ENCODE measurements around the gene JTB.
"Not testable (repeated sequence)": the region's sequence is repeated elsewhere in the genome, so short reads cannot be mapped to it uniquely, and the experiment has no call there.

Gene JTB

DNA sequence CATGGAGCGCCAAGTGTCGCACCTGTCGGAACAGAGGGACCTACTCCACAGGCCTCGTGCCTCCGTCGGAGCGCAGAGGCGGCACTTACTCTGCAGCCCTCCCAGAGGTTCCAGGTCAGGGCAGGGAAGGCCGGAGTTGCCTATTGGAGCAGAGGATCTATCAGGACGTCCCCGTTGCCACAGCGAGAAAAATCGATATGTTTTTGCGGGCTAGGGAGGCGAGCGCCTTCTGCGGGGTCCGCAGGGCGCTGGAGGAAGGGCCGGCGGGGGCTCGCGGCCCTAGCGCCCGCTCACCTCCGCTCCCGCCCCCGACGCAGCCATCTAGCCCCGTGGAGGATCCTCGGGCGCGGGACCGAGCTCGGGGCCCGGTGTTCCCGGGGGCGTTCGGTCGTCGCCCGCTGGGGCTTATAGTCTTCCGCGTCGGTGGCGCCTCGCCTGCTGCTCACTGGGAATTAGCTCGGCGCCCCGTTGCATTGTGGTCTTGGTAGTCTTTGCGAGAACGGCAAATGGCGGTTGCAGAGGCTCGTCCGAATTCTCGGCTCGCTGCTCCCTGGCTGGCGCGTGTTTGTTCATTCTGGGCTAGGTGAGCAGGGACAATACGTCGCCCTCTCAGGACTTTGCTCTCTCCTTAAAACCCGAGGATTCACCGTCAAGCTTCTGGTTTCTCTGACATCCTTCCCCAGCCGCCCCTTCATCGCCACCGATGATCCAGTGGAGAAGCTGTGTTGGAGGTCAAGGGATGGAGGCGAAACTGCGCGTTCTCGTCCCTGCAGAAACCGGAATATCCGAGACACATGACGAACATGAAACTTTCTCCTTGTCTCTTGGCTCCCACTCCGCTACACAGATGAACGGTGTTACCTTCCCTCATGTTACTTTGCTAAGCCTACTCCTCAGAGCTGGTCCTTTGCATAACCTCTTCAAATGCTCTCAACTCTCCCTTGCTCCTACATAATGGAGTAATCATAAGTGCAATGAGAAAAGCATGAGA, at the start of gene JTB:
TSS of gene JTB (minus strand) at position 425 of the 991 bp plus-strand sequence. CDS start at position 3, 422 bp downstream.
- peak; percentile 83 to 84 for DNase-seq

DNA sequence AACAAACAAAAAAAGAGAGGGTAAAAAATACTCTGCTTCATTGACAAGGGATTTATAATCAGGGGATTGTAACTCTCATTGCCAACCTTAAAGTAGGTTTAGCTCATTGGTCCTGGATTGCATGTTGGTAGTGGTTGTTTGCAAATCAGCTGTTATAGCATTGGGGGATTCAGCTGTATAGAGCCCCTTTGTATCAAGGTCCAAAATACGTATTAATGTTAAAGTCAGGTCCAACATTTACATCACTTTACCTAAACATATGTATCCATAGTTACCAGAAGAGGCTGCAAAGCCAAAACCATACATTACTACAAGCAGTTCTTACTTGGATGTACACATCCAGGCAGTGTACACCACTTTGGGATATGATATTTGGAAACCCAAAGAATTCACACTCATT, 42.5 kb upstream of the JTB start:
- DNase-seq = no peak

- no peak for DNase-seq
These were observed 41.8 kb upstream of the JTB start for GRCh38 chr1:154019269-154019668.

DNA sequence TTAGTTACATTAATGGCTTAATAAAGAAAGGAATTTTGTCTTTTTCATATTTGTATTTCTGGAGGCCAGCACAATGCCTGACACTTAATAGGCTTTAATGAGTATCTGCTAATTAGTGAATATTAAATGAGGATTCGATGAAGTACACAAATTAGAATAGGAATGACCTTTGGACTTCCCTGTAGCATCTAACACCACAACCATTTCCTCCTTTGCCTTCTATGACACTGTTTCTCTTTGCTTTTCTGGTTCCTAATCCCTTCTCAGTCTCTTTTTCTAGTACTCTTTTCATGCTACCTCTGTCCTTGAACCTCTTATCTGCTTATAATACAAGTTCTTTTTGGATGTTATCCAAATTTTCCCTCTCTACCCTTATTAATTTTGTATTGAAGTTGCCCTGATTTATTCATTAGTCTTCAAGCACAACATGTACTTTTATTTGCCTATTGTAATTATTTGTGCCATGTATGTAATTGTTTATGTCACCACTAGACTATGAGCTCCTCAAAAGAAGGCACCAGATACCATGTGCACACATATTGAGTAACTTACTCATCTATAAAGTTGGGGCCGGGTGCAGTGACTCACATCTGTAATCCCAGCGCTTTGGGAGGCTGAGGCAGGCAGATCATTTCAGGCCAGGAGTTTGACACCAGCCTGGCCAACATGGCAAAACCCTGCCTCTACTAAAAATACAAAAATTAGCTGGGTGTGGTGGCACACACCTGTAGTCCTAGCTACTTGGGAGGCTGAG, 36.9 kb upstream of the JTB start:
- no peak for DNase-seq

GRCh38 chr1:154012543-154012942, 35.1 kb upstream of the JTB start:
- DNase-seq = not testable (repeated sequence)

DNA sequence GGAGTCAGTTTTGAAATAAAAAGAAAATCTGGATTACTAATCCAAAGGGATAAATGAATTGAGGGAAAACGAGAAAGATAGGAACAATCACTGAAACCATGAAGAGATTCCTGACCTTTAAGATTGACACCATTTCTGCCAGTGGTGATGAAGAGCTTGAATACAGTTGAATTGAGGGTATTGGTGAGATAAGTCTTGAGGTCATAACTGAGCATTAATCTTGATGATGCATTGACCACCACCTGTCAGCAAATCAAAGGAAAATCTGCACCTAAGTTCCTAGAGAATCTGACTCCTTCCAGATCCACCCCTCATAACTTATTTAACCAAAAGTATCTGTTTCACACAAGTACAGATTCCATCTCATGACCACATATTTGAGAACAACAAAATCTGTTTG, 34.7 kb upstream of the JTB start:
- no peak for DNase-seq

DNA sequence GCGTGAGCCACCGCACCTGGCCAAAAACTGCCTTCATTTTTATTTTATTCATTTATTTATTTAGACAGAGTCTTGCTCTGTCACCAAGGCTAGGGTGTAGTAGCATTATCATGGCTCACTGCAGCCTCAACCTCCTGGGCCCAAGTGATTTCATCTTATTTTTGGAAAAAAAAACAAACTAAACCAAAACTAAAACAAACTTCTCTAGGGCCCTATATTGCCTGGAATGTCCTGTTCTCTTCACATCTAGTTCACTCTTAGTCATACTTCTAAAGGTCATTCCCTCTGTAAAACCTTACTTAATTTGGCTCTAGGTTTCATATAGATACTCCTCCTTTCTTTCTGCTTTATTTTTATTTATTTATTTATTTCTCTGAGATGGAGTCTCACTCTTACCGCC, 28.7 kb upstream of the JTB start:
- DNase-seq = no peak

GRCh38 chr1:154000420-154000819, 22.9 kb upstream of the JTB start:
- no peak for DNase-seq

DNA sequence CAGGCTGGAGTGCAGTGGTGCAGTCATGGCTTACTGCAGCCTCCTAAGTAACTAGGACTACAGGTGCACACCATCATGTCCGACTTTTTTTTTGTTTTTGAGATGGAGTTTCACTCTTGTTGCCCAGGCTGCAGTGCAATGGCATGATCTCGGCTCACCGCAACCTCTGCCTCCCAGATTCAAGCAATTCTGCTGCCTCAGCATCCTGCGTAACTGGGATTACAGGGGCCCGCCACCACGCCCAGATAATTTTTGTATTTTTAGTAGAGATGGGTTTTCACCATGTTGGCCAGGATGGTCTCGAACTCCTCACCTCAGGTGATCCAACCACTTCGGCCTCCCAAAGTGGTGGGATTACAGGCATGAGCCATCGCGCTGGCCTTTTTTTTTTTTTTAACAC, 19.4 kb upstream of the JTB start:
- not testable (repeated sequence) for DNase-seq

GRCh38 chr1:153995640-153996039, 18.2 kb upstream of the JTB start:
- no peak for DNase-seq

GRCh38 chr1:153995202-153995601, 17.7 kb upstream of the JTB start:
- DNase-seq = no peak

GRCh38 chr1:153991806-153992205, 14.3 kb upstream of the JTB start:
- DNase-seq = no peak

GRCh38 chr1:153991151-153991630, 13.7 kb upstream of the JTB start:
- no peak for DNase-seq

DNA sequence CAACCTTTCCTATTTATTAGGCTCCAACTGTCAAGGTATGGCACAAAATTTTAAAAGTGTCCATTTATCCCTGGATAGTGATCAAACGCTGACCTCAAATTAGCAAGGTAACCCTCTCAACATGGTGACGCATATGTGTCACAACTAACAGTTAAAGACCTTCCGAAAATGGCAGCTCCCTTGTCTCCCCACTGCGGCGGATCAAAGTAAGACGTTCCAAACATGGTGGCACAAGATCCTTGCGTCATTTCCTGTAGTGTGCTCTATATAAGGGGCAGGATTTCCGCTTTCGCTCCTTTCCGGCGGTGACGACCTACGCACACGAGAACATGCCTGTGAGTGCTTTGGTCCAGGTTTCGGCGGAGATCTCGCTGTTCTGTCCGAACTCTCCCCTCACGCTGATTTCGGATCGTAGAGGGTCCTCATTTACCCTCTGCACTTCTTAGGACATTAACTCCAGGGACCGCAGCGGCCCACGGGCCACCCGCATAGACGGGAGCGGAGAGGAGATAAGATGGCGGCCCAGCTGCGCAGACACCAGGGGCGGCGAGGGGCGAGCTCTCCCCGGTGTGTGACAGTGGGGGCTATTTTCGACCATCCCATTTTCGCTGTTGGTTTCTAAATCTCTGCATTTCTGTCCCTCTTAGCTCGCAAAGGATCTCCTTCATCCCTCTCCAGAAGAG, 13.1 kb upstream of the JTB start, which contains the start of gene RPS27:
TSS of gene RPS27 (plus strand) at position 295 of the 683 bp plus-strand sequence. CDS start at position 330, 35 bp downstream.
- DNase-seq = peak; percentile 78 to 84

GRCh38 chr1:153987621-153988020, 10.1 kb upstream of the JTB start:
- DNase-seq = no peak

GRCh38 chr1:153985941-153986761, 8.7 kb upstream of the JTB start, which contains the start of gene RAB13:
RAB13 (minus strand) TSS chr1:153986339; CDS start chr1:153986236, 103 bp downstream.
- DNase-seq = no peak

DNA sequence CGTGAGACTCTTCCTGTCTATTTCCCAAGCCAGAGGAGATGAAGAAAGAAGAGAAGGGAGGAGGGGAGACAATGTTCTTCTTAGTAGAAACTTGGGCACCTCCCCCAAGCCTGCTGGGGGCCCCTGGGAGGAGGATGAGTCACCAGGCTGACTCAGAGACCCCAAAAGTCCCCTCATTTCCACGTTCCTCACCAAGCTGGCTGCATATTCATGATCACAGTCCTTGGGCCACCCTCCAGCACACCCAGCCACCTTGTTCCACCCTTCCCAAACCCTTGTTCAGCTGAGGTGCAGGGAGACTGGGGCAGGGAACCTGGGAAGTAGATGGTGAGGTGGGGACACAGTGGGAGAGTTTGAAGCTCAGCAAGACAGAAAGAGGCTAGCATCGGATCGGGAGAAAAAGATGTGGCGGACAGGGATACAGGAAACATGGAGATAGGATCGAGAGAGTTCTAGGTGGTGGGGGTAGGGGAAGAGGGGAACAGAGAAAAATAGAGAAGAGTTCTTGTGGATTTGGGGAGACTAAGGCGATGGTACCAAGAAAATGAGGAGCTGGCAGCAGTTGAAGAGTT, 8.0 kb upstream of the JTB start:
- DNase-seq = peak in 1 of 2 experiments; percentile 25

- no peak for DNase-seq
These were observed 6.8 kb upstream of the JTB start for GRCh38 chr1:153984123-153984894.

DNA sequence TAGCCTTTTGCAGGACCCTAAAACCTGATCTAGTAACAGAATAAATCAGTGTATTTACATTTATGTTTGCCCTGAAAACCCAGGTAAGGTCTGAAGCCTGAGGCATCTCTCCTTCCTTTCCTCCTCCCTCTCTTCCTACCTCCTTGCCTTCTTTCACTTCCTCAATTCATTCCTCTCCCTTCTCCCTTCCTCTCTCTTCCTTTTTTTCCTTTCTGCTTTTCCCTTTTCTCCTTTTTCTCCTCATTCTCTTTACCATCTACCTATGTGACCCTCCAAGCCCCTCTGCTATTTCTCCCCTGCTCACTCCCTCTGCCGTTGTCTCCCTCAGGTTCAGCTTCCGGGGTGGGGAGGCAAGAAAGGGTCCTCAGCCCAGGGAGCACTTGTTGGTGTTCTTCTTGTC, 4.3 kb upstream of the JTB start:
- DNase-seq = not testable (repeated sequence)

GRCh38 chr1:153979091-153979490, 1.6 kb upstream of the JTB start:
- DNase-seq = not testable (repeated sequence)
